ENCODE data around the gene MTHFR. TPM values are rescaled to one million over a fixed set of nuclear protein-coding genes. Genes with fewer than 3 reads are reported as not detected.

Gene MTHFR
- total and polyA plus RNA-seq, 2 of the 8 experiments (the other 6 are each of a cell fraction or from before 2014, with no cell fraction given), result 8.7 to 18.5 TPM

DNA sequence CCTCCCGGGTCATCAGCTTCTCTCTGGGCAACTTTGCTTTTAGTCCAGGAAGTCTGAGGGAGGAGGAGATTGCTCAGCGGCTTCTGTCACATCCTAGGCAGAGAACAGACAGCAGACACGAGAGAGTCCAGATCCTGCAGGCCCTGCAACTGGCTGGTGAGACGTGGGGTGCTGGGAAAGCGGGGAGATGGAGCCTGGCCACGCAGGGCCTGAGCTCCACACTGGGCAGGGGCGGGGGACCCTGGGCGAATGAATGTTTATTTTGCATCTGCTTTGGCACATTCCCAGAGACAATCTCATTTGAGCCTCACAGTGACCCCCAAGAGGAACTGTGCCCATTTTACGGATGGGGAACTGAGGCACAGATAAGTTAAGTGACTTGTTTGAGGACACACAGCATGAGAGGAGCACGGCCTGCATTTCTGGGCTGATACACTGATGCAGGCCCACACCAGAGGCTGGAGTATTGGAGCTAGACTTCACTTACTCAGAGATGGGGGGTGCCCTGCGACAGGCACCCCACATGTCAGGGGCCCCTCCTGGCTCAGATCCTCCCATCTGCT lies 34.2 kb downstream of the MTHFR start (continued):
- TF ChIP-seq TAF7 (optimal IDR thresholded peaks at IDR 0.05; ENCODE audit: borderline replicate concordance, low read depth, low read length) (no peak), RXRA (IDR thresholded peaks at IDR 0.05; ENCODE audit: insufficient read depth, low read depth, low read length) (no peak), TCF12 (IDR thresholded peaks at IDR 0.05; ENCODE audit: low read depth, low read length) (no peak), HDAC2 (IDR thresholded peaks at IDR 0.05; ENCODE audit: borderline replicate concordance in 1 of 2, low read depth in 2 of 2, low read length in 2 of 2) (no peak), BCL11A (IDR thresholded peaks at IDR 0.05; ENCODE audit: low read depth in 2 of 2, low read length in 2 of 2) (no peak), TEAD4 (IDR thresholded peaks at IDR 0.05; ENCODE audit: low read depth, low read length) (no peak)
- TF ChIP-seq, protein P1, sequence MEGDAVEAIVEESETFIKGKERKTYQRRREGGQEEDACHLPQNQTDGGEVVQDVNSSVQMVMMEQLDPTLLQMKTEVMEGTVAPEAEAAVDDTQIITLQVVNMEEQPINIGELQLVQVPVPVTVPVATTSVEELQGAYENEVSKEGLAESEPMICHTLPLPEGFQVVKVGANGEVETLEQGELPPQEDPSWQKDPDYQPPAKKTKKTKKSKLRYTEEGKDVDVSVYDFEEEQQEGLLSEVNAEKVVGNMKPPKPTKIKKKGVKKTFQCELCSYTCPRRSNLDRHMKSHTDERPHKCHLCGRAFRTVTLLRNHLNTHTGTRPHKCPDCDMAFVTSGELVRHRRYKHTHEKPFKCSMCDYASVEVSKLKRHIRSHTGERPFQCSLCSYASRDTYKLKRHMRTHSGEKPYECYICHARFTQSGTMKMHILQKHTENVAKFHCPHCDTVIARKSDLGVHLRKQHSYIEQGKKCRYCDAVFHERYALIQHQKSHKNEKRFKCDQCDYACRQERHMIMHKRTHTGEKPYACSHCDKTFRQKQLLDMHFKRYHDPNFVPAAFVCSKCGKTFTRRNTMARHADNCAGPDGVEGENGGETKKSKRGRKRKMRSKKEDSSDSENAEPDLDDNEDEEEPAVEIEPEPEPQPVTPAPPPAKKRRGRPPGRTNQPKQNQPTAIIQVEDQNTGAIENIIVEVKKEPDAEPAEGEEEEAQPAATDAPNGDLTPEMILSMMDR (IDR thresholded peaks at IDR 0.05; ENCODE audit: control extremely low read depth in 1 of 3, insufficient read depth in 1 of 3, low read depth in 1 of 3, low read length in 3 of 3), result no peak
- TF ChIP-seq, protein P2, sequence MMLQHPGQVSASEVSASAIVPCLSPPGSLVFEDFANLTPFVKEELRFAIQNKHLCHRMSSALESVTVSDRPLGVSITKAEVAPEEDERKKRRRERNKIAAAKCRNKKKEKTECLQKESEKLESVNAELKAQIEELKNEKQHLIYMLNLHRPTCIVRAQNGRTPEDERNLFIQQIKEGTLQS (IDR thresholded peaks at IDR 0.05; ENCODE audit: insufficient read depth, low read depth, low read length), result no peak
- TF ChIP-seq, protein P3, sequence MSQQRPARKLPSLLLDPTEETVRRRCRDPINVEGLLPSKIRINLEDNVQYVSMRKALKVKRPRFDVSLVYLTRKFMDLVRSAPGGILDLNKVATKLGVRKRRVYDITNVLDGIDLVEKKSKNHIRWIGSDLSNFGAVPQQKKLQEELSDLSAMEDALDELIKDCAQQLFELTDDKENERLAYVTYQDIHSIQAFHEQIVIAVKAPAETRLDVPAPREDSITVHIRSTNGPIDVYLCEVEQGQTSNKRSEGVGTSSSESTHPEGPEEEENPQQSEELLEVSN (IDR thresholded peaks at IDR 0.05), result no peak

All from H1 (cell line).